Peyer's patch (tissue), 4 donors: ENCODE results near the gene MAGEB2. TPM values are rescaled to one million over a fixed set of nuclear protein-coding genes. Genes with fewer than 3 reads are reported as not detected.

ENCODE experiments used
- DNase-seq, 3 donors: peaks; one replicate each; pipeline ENCODE4 v3.0.0-alpha.2; 2017 to 2019
- H3K27ac ChIP-seq, 4 donors: fragments of 200-600 bp; sonication (generic); one replicate each; pipeline ENCODE4 v1.5.1; 2016 to 2019
- H3K27me3 ChIP-seq, 2 donors: fragments of 200-600 bp; sonication (generic); one replicate each; pipeline ENCODE4 v1.5.1; 2019
- H3K36me3 ChIP-seq, 3 donors: fragments of 200-600 bp; sonication (generic); one replicate each; pipeline ENCODE4 v1.5.1; 2016 to 2019
- H3K4me1 ChIP-seq, 4 donors: fragments of 200-600 bp; sonication (generic); one replicate each; pipeline ENCODE4 v1.5.1; 2016 to 2019
- H3K4me3 ChIP-seq, 4 donors: fragments of 200-600 bp; sonication (generic); 1 replicate in 3 of 4; 2 replicates in 1 of 4; pipeline ENCODE4 v1.5.1; 2016 to 2019; ENCODE audit warnings: mild to moderate bottlenecking in 1 of 4
- H3K9me3 ChIP-seq, 4 donors: fragments of 200-600 bp; sonication (generic); one replicate each; pipeline ENCODE4 v1.5.1; 2016 to 2019; ENCODE audit warnings: mild to moderate bottlenecking in 1 of 4
- POLR2A ChIP-seq, 2 donors: fragments of 450-650 bp; IDR thresholded peaks; one replicate each; pipeline ENCODE4 v1.5.1; 2017; ENCODE audit warnings: antibody characterized with exemption in 2 of 2, mild to moderate bottlenecking in 2 of 2, moderate library complexity in 2 of 2
- total RNA-seq, 4 donors: library from RNA; depleted of rRNA; stranded (reverse); fragments of >200 nt; gene quantifications; one replicate each; pipeline ENCODE4 v1.1.0, GENCODE V29; 2016
- TF ChIP-seq, protein P1 (sequence below), 6 experiments: fragments of 450-650 bp in 4 of 6; fragments of 200-600 bp in 2 of 6; sonication (generic) in 1 of 6; IDR thresholded peaks; one replicate each; pipeline ENCODE4 v1.5.1; 2017 to 2019; ENCODE audit warnings: antibody characterized with exemption in 6 of 6, mild to moderate bottlenecking in 3 of 6, moderate library complexity in 1 of 6

MAGEB2 gene
- total RNA-seq, 4 donors from 2014 or later = not detected

DNA sequence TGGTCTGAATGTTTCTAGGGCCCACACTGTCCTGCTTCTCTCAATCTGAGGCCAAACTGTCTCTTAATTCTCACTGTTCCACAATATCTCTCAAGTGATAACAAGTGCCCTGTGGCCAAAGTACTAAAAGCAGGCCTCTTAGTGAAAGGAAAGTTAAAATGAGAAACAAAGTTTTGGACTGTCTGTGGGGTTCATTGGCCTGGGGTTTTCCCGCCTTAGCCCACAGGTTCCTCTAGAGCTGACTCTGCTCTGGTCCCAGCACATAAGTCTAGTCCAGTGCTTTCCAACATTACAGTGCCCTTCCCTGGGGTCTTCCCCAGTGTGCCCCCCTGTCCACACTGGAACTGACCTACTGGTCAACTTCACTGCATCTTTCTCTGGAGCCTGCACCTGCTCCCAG, 37.9 kb downstream of the MAGEB2 start:
- no peak overlapping the region for H3K27ac ChIP-seq
- no peak overlapping the region for H3K4me3 ChIP-seq
- H3K27me3 ChIP-seq = no peaks in the 10 kb centered on the region
- no peak for DNase-seq
- H3K9me3 ChIP-seq = no peaks in the 10 kb centered on the region
- no peaks in the 10 kb centered on the region for H3K4me1 ChIP-seq
- no peaks in the 10 kb centered on the region for H3K36me3 ChIP-seq
- TF ChIP-seq POLR2A (IDR thresholded peaks at IDR 0.05) = no peak
- TF ChIP-seq, protein P1, sequence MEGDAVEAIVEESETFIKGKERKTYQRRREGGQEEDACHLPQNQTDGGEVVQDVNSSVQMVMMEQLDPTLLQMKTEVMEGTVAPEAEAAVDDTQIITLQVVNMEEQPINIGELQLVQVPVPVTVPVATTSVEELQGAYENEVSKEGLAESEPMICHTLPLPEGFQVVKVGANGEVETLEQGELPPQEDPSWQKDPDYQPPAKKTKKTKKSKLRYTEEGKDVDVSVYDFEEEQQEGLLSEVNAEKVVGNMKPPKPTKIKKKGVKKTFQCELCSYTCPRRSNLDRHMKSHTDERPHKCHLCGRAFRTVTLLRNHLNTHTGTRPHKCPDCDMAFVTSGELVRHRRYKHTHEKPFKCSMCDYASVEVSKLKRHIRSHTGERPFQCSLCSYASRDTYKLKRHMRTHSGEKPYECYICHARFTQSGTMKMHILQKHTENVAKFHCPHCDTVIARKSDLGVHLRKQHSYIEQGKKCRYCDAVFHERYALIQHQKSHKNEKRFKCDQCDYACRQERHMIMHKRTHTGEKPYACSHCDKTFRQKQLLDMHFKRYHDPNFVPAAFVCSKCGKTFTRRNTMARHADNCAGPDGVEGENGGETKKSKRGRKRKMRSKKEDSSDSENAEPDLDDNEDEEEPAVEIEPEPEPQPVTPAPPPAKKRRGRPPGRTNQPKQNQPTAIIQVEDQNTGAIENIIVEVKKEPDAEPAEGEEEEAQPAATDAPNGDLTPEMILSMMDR (IDR thresholded peaks at IDR 0.05) = no peak

DNA sequence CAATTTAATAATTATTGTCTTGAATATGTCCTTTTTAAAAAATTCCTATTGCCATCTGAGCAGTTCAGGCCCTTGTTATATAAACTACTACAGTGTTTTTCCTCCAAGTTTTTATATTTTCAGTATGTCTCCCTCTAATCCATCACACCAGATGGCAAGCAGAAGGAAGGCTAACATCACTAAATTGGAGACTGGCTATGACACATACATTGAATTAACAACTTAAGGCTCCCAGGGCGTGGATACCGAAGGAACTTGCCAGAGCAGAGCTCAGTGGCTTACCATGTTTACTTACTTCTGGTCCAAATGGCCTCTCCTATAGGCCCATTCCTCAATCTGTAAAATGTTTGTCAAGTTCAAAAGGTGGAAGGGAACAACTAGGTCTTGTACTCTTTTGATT, 44.6 kb downstream of the MAGEB2 start:
- Histone ChIP-seq H3K27ac (no peak overlapping the region), H3K4me1 (no peaks in the 10 kb centered on the region), H3K36me3 (no peaks in the 10 kb centered on the region), H3K4me3 (no peak overlapping the region), H3K27me3 (no peaks in the 10 kb centered on the region), H3K9me3 (no peaks in the 10 kb centered on the region)
- TF ChIP-seq, protein P1 (IDR thresholded peaks at IDR 0.05) = no peak
- TF ChIP-seq POLR2A (IDR thresholded peaks at IDR 0.05) = no peak
- no peak for DNase-seq

DNA sequence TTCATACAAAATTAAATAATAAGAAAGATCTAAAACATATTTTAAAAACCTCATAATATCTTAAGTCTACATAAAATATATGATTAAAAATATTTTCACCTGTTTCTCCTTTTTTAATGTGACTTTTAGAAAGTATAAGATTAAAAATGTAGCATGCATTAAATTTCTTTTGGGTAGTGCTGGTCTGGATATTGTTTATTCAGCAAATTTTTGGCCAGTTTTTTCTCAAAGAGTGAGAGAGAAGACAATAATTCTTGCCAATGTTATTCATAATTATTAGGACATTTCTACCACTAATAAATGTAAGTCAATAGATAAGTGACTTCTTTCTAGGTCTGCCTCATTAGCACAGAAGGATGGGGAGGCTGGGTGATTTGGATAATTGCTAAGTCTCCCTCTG, 45.6 kb downstream of the MAGEB2 start:
- H3K9me3 ChIP-seq = no peaks in the 10 kb centered on the region
- H3K27ac ChIP-seq = no peak overlapping the region
- TF ChIP-seq, protein P1 (IDR thresholded peaks at IDR 0.05) = no peak
- no peak for TF ChIP-seq POLR2A (IDR thresholded peaks at IDR 0.05)
- no peaks in the 10 kb centered on the region for H3K27me3 ChIP-seq
- H3K4me1 ChIP-seq = no peaks in the 10 kb centered on the region
- H3K36me3 ChIP-seq = no peaks in the 10 kb centered on the region
- H3K4me3 ChIP-seq = no peak overlapping the region
- no peak for DNase-seq

DNA sequence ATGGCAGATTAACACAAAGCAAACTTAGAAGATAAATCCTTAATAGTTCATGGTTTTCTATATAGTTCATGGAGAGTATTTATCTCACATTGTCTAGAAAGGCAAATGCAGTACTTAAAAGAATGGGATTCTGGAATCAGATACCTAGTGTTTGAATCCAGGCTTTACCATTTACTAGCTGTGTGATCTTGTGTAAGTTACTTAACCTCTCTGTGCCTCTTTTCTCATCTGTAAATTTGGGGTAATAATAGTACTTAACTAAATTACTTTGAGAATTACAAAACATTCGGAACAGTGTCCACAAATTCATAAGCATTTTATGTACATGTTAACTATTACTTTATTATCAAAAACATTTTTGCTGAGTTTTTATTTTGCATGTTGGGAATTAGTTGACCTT, 47.4 kb downstream of the MAGEB2 start:
- no peak for TF ChIP-seq POLR2A (IDR thresholded peaks at IDR 0.05)
- TF ChIP-seq, protein P1 (IDR thresholded peaks at IDR 0.05) = no peak
- DNase-seq = no peak

More for the DNA sequence above, 47.4 kb downstream of the MAGEB2 start:
- Histone ChIP-seq H3K4me1 (no peaks in the 10 kb centered on the region), H3K27me3 (no peaks in the 10 kb centered on the region), H3K4me3 (no peak overlapping the region), H3K36me3 (no peaks in the 10 kb centered on the region), H3K9me3 (no peaks in the 10 kb centered on the region), H3K27ac (no peak overlapping the region)

Other genes starting within 250 kb of the MAGEB2 start
- not detected for gene MAGEB3, start 15.1 kb downstream of the MAGEB2 start, total RNA-seq
- gene MAGEB4, start 26.4 kb downstream of the MAGEB2 start, total RNA-seq = not detected
- not detected for gene MAGEB1, start 31.6 kb downstream of the MAGEB2 start, total RNA-seq
- not detected for gene NR0B1, start 93.8 kb downstream of the MAGEB2 start, total RNA-seq